A549 (cell line): ENCODE results near the gene VPS13D.

ENCODE experiments used
- BHLHE40 ChIP-seq: IDR thresholded peaks from 2 replicates; pipeline ENCODE4 v1.6.1; 2012; ENCODE audit warnings: low read depth, low read length, inconsistent platforms
- CTCF ChIP-seq: fragments of >200 bp; sonication (Bioruptor Twin); formaldehyde crosslinking; IDR thresholded peaks from 3 replicates; pipeline ENCODE4 v1.5.1; 2016
- EP300 ChIP-seq, 2 experiments: fragments of >200 bp; sonication (Bioruptor Twin); formaldehyde crosslinking; IDR thresholded peaks; 2 replicates in 1 of 2; 3 replicates in 1 of 2; pipeline ENCODE4 v1.6.1; 2016 to 2017
- ESRRA ChIP-seq: fragments of 150-350 bp; IDR thresholded peaks from 2 replicates; pipeline ENCODE4 v1.6.1; 2014; ENCODE audit warnings: mild to moderate bottlenecking, low read length, borderline replicate concordance
- PHF8 ChIP-seq: fragments of 200-600 bp; sonication (generic); IDR thresholded peaks from 2 replicates; pipeline ENCODE4 v1.6.1; 2016; ENCODE audit warnings: low read depth, mild to moderate bottlenecking, antibody characterized with exemption, moderate library complexity, borderline replicate concordance
- REST ChIP-seq: fragments of 200-600 bp; sonication (generic); IDR thresholded peaks from 2 replicates; pipeline ENCODE4 v1.6.1; 2016; ENCODE audit warnings: antibody characterized with exemption, mild to moderate bottlenecking, moderate library complexity
- USF2 ChIP-seq: fragments of 450-650 bp; IDR thresholded peaks from 2 replicates; pipeline ENCODE4 v1.6.1; 2014; ENCODE audit warnings: antibody characterized with exemption
- ZSCAN20 ChIP-seq: fragments of 250-450 bp; sonication (Bioruptor Pico); IDR thresholded peaks from 2 replicates; pipeline ENCODE4 v1.8.0; 2022; ENCODE audit warnings: mild to moderate bottlenecking, moderate library complexity

- no peak for TF ChIP-seq REST
- TF ChIP-seq EP300 (IDR thresholded peaks at IDR 0.05): no peak
- no peak for TF ChIP-seq PHF8
- TF ChIP-seq ZSCAN20 (CRISPR knock-in tag): no peak
- no peak for TF ChIP-seq CTCF
- no peak for TF ChIP-seq USF2
- no peak for TF ChIP-seq ESRRA
- TF ChIP-seq BHLHE40: no peak
These were observed 224.9 kb downstream of the VPS13D start for GRCh38 chr1:12454406-12455391.
